ENCODE results near the gene ESYT2.
"Not testable (repeated sequence)": the region's sequence is repeated elsewhere in the genome, so short reads cannot be mapped to it uniquely, and the experiment has no call there.

The ESYT2 gene

GRCh38 chr7:158856883-158857668 lies 27.8 kb upstream of the ESYT2 start:
- no peak for DNase-seq

- no peak for DNase-seq
These were observed 25.4 kb upstream of the ESYT2 start for GRCh38 chr7:158854681-158855081.

- no peak for DNase-seq
These were observed 21.3 kb upstream of the ESYT2 start for GRCh38 chr7:158850545-158851102.

- no peak for DNase-seq
These were observed 20.6 kb upstream of the ESYT2 start for GRCh38 chr7:158849768-158850544.

- no peak for DNase-seq
These were observed 20.1 kb upstream of the ESYT2 start for GRCh38 chr7:158849442-158849767.

- DNase-seq = no peak
These were observed 18.1 kb upstream of the ESYT2 start for GRCh38 chr7:158847451-158847866.

GRCh38 chr7:158846304-158846703 lies 17.0 kb upstream of the ESYT2 start:
- no peak for DNase-seq

GRCh38 chr7:158843771-158844170 lies 14.5 kb upstream of the ESYT2 start:
- DNase-seq = no peak

GRCh38 chr7:158842486-158842885 lies 13.2 kb upstream of the ESYT2 start:
- DNase-seq = no peak

GRCh38 chr7:158840604-158841003 lies 11.3 kb upstream of the ESYT2 start:
- no peak for DNase-seq

- DNase-seq = not testable (repeated sequence)
These were observed 9.9 kb upstream of the ESYT2 start for GRCh38 chr7:158839177-158839576.

GRCh38 chr7:158837790-158838637 lies 8.7 kb upstream of the ESYT2 start:
- no peak for DNase-seq

GRCh38 chr7:158836692-158837091 lies 7.4 kb upstream of the ESYT2 start:
- no peak for DNase-seq

GRCh38 chr7:158834878-158835784 lies 5.8 kb upstream of the ESYT2 start:
- no peak for DNase-seq

GRCh38 chr7:158832994-158833393 lies 3.7 kb upstream of the ESYT2 start:
- DNase-seq = no peak

GRCh38 chr7:158831738-158832091 lies 2.4 kb upstream of the ESYT2 start:
- no peak for DNase-seq

- DNase-seq = peak; percentile 35
These were observed 958 bp upstream of the ESYT2 start for GRCh38 chr7:158830211-158830723.

- DNase-seq = peak; percentile 54
These were observed 328 bp downstream of the ESYT2 start for GRCh38 chr7:158829021-158829341.

GRCh38 chr7:158828133-158829020 lies 932 bp downstream of the ESYT2 start:
- no peak for DNase-seq

GRCh38 chr7:158827411-158828132 lies 1.7 kb downstream of the ESYT2 start:
- peak; percentile 35 for DNase-seq

Measured in GDM1 (cell line).